SH-SY5Y (cell line): ENCODE measurements around the gene SORT1.

Source experiments
- GATA2 ChIP-seq: IDR thresholded peaks from 2 replicates; pipeline ENCODE4 v1.6.1; 2011; ENCODE audit warnings: mild to moderate bottlenecking, low read depth, low read length
- GATA3 ChIP-seq: IDR thresholded peaks from 2 replicates; pipeline ENCODE4 v1.6.1; 2011; ENCODE audit warnings: low read depth, mild to moderate bottlenecking, low read length, moderate library complexity

SORT1 gene

DNA sequence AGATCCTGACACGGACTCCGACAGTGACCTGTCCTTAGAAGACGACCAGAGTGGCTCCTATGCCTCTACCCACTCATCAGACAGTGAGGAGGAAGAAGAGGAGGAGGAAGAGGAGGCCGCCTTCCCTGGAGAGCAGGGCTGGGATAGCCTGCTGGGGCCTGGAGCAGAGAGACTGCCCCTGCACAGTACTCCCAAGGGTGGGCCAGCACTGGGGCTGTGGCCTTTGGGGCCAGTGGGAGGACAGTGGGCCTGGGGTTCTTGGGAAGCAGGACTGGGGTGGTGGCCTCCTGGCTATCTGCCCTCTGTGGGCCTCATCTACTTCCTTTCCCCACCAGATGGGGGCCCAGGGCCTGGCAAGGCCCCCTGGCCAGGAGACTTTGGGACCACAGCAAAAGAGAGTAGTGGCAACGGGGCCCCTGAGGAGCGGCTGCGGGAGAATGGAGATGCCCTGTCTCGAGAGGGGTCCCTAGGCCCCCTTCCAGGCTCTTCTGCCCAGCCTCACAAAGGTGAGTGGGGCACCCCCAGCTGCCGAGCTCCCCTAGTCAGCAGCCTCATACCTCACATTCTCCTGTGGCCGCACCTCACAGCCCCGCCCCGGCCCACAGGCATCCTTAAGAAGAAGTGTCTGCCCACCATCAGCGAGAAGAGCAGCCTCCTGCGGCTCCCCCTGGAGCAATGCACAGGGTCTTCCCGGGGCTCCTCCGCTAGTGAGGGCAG, 124.7 kb downstream of the SORT1 start:
- TF ChIP-seq GATA3 = no peak
- no peak for TF ChIP-seq GATA2

DNA sequence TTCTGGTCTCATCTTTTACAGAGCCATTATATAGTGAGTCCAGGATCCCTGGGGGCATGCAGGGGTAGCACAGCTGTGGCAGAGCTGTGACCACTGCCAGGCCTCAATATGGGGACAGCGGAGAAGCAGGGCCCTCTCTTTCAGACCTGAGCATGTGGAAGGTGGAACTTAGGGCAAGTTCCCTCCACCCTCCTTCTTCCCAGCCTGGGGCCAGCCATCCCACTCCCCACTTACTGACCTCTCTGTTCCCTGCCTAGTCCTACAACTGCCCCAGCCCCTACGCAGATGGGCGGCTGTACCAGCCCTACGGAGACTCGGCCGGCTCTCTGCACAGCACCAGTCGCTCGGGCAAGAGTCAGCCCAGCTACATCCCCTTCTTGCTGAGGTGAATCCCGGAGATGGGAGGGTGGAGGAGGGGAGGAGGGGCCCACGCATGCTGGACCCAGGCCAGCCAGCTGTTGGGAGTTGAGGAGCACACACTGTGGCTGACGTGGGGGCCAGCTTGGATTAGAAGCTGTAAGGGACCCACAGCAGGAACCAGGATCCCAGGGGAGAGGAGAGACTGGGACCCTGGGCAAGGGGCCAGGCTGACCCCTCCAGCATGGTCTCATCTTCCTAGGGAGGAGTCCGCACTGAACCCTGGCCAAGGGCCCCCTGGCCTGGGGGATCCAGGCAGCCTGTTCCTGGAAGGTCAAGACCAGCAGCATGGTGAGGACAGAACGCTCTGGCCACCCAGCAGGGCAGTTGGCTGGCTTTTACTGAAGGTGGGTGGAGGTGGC, 125.5 kb downstream of the SORT1 start:
- TF ChIP-seq GATA3 (no peak), GATA2 (no peak)

DNA sequence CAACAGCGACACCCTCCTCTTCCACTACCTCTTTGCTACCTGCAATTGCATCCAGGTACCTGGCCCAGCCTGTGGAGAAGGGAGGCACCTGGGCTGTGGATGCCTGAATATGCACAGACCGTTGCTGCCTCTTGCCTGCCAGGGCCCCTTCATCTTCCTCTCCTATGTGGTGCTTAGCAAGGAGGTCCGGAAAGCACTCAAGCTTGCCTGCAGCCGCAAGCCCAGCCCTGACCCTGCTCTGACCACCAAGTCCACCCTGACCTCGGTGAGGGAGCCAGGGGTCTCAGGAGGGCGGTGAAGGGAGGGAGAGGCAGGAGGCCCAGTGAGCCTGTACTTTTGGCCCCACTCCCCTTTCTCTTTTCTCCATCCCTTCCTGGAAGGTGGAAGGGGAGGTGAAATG, 126.3 kb downstream of the SORT1 start:
- no peak for TF ChIP-seq GATA3
- TF ChIP-seq GATA2 = no peak

DNA sequence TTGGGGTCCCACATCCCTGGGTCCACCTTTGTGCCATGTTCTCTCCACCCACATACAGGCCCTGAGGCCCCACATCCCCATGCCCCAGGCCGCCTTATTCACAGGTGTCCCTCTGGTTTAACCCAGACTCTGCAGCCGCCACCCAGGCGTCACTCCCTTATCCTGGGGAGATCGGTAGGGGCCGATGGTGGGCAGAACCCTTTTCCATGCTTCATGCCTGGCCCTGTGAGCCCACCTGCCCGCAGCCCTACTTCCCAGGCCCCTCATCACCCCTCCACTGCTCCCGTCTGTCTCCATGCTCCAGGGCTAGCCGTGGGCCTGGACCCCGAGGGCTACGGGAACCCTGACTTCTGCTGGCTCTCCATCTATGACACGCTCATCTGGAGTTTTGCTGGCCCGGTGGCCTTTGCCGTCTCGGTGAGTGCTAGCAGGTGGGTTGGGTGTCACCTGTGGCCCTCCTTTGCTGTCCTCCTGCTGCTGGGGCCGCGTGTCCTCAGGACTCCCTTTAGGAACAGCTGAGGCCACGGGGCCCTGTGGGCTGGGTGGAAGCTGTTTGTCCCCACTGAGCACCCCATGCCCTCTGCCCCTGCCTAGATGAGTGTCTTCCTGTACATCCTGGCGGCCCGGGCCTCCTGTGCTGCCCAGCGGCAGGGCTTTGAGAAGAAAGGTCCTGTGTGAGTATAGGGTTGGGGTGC, 126.9 kb downstream of the SORT1 start:
- TF ChIP-seq GATA2 (no peak), GATA3 (no peak)

DNA sequence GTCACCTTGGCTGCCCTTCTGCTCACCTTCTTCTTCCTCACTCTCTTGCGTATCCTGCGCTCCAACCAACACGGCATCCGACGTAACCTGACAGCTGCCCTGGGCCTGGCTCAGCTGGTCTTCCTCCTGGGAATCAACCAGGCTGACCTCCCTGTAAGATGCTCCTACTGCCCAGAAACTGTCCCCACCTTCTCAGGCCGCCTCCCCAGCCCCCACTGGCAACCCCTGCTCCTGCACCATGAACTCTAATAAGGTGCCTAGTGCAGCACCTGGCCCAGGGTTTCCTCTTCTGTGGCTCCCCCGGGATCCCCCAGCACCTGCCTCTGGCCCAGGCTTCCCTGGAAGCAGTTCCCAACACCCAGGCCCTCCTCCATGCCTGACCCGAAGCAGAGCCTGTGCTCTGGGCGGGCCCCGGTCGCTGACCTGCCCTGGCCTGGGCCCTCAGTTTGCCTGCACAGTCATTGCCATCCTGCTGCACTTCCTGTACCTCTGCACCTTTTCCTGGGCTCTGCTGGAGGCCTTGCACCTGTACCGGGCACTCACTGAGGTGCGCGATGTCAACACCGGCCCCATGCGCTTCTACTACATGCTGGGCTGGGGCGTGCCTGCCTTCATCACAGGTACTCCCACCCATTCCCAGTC, 127.6 kb downstream of the SORT1 start:
- TF ChIP-seq GATA2 (no peak), GATA3 (no peak)

DNA sequence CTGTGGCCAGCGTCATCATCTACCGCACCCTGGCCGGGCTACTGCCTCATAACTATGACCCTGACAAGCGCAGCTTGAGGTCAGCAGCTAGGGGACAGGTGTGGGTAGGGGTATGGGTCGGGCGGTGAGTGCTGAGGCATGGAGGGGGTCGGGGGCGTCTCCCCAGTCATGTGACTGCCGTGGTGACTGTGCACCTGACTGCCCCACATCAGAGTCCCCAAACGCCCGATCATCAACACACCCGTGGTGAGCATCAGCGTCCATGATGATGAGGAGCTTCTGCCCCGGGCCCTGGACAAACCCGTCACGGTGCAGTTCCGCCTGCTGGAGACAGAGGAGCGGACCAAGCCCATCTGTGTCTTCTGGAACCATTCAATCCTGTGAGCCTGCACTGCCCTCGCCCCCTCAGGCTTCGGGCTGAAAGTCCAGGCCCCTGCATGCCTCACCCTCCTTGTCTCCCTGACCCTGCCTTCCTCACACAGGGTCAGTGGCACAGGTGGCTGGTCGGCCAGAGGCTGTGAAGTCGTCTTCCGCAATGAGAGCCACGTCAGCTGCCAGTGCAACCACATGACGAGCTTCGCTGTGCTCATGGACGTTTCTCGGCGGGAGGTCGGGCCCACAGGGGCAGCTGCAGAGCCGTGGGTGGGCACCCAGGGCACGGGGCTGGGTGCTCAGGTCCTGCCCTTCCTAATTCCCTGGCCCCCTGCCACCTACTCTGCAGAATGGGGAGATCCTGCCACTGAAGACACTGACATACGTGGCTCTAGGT, 128.3 kb downstream of the SORT1 start:
- TF ChIP-seq GATA2 (no peak), GATA3 (no peak)

DNA sequence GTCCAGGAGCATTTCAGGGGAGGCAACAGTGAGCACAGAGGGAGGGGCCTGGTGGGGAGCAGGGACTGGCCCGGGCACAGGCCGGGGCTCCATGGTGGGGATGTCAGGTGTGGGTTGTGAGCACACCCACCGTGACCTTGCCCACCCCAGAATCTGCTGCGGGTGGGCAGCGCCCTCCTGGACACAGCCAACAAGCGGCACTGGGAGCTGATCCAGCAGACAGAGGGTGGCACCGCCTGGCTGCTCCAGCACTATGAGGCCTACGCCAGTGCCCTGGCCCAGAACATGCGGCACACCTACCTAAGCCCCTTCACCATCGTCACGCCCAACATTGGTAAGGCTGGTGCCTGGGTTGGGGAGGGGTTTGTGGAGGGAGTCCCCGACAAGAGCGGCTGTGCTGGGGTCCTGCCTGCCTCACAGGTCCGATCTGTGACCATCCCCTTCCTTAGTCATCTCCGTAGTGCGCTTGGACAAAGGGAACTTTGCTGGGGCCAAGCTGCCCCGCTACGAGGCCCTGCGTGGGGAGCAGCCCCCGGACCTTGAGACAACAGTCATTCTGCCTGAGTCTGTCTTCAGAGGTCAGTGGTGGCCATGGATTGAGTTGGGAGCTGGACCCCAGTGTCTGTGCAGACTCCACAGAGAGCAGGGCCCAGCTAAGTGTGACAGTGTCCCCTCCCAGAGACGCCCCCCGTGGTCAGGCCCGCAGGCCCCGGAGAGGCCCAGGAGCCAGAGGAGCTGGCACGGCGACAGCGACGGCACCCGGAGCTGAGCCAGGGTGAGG, 129.1 kb downstream of the SORT1 start:
- TF ChIP-seq GATA3 (no peak), GATA2 (no peak)

DNA sequence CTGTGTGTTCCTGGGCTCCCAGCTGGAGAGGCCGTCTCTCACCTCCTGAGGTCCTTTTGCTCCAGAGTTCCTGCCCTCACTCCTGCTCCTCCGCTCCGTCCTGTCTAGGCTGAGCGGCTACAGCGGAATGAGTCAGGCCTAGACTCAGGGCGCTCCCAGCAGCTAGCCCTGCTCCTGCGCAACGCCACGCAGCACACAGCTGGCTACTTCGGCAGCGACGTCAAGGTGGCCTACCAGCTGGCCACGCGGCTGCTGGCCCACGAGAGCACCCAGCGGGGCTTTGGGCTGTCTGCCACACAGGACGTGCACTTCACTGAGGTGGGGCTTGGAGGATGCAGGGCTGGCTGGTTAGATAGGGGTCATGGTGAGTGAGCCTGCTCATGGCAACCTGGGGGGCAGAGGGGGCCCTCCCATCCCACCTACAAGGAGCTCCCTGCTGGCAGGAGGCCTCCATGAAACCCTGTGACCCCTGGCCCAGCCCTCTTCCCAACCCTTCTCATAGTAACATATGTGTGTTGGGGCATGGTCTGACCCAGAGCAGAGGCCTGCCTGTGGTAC, 129.9 kb downstream of the SORT1 start:
- TF ChIP-seq GATA2 (no peak), GATA3 (no peak)

DNA sequence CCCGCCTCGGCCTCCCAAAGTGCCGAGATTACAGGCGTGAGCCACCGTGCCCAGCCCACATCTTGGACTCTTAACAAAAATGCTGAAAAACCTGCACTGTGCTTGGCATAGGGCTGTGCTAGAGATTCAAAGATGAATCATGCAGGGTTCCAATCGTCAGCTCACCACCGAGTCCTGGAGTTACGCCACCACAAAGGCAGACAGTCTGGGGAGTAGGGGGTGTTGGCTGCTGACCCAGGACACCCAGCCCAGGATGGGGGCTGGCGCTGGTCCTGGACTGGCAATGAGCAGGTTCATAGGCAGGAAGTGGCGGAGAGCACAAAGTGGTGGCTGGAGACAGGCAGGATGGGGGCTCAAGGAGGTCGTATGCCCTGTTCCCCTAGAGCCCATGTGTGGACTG, 130.8 kb downstream of the SORT1 start:
- no peak for TF ChIP-seq GATA2
- no peak for TF ChIP-seq GATA3

DNA sequence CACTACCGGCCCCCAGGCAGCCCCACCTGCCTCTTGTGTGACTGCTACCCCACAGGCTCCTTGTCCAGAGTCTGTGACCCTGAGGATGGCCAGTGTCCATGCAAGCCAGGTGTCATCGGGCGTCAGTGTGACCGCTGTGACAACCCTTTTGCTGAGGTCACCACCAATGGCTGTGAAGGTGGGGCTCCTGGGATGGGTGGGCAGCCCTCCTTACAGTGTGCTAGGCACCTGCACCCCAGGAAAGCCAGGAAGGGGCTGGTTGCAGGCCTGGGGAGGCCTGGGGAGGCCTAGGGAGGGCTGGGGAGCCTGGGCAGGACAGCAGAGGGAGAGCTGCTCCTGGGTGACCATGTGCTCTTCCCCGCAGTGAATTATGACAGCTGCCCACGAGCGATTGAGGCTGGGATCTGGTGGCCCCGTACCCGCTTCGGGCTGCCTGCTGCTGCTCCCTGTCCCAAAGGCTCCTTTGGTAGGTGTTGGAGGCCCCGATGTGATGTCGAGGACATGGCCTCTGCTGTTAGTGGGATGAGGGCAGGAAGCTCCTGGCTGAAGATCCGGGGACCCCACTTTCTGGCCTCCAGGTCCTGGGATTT, 131.9 kb downstream of the SORT1 start:
- TF ChIP-seq GATA2 (no peak), GATA3 (no peak)

DNA sequence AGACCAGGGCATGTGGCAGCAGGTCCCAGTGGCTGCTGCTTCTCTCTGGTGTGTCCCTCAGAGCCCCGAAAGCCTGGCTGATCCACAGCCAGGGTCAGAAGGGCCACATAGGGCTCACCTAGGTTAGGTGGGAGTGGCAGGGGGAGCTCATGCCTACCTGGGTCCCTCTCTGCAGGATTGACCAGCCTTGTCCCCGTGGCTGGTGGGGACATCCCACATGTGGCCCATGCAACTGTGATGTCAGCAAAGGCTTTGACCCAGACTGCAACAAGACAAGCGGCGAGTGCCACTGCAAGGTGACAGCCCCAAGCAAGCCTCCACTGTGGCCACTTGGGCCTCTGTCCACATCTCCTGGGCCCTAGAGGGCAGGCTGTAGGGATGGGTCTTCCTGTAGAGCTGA, 132.7 kb downstream of the SORT1 start:
- TF ChIP-seq GATA2 (no peak), GATA3 (no peak)

DNA sequence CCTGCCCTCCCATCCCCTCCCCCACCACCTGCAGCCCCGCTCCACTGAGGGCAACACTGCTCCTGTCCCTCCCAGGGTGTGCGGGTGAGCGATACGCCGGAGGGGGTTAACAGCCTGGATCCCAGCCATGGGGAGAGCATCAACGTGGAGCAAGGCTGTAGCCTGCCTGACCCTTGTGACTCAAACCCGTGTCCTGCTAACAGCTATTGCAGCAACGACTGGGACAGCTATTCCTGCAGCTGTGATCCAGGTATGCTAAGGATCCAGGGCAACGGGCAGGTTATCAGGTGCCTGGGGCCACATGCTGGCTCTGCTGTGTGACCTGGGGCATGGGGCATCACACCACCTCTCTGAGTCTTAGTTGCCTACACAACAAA, 133.4 kb downstream of the SORT1 start:
- no peak for TF ChIP-seq GATA3
- TF ChIP-seq GATA2 = no peak
